Right kidney (tissue), 1 donor: ENCODE data around the gene RPL23.
A peak's percentile ranks its signal among the peaks of the same experiment; 100 is the strongest.

ENCODE experiments used
- DNase-seq: peaks from one replicate; pipeline ENCODE4 v3.0.0-alpha.2; 2016

The RPL23 gene

DNA sequence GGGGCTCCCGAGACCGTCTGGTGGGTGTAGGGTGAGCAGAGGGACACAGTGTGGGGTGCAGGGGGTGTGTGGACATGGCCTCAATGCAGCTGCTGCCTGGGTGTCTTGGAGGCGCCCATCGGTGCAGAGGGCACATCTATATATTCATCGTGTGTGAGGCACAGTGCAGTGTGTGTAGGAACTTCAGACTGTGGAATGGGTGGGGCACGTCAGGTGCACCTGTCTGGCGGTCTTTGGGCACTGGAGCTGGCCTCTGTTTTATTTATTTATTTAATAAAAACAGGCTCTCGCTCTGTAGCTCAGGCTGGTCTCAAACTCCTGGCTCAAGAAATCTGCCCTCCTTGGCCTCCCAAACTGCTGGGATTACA lies 33.1 kb upstream of the RPL23 start:
- no peak for DNase-seq

DNA sequence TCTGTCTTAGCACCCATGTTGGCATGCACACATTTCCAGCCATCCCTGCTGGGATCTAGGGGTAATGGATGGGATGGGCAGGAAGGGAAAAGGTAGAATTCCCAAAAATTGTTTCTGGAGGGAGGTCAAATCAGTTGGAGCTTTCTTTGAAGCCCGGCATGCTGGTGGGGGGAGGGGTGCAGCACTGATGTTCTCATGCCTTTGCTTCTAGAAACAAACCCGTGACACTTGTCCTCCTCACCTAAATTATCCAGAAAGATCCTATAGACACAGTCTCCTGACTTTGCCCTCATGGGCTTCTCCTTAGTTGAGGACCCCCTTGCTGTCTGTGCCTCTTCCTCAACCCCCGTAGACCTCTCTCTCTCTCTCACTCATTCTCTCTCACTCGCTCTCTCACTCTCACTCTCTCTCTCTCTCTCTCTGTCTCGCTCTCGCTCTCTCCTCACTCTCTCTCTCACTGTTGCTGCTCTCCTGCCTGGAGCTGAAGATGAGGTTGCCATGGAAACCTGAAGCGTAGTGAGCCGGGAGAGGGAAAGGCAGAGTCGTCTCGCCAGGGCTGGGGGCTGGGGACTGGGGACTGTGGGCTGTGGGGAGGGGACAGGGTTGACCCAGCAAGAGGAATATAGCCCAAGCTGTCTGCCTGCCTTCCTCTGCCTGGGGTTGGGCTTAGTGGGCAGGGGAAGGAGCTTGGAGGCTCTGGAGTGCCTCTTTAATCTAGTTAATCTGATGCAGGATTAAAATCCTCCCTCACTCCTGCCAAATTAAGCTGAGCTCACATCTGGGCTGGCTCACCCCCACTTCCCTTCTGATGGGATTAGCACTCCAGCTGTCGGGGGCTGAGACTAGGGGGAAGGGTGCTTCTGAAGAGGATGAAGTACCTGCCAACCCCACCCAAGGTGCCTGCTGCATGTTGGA lies 32.5 kb upstream of the RPL23 start:
- DNase-seq, result peak; percentile 38

DNA sequence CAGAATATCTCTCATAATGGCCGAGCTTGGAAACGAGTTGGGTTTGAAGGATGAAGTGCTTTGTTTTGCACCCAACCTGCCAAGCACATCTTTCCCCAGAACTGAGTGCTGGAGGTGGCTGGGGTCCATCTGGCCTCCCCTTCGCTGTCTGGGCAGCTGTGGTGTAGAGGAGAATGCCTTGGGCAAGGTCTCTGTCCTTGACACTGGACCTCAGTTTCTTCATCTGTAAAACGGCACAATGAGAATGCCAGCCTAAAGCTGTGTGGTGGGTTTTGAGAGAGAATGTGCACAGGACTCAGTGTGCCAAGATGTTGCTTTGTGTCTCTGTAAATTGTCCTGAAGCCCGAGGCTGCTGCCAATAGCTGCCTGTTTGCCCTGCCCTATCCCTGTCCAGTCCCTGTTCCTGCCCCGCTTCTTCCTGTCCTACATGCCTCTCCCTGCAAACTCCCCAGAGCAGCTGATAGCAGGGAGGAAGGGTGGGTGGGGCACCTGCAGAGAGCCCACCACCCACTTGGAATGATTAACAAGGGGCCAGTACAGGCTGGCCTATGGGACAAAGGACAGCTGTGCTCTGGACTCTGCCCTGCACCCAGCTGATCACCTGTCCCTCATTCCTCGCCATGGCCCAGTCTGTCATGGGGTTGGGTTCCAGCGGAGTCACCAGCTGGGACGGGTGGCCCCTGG lies 31.7 kb upstream of the RPL23 start:
- DNase-seq, result no peak

DNA sequence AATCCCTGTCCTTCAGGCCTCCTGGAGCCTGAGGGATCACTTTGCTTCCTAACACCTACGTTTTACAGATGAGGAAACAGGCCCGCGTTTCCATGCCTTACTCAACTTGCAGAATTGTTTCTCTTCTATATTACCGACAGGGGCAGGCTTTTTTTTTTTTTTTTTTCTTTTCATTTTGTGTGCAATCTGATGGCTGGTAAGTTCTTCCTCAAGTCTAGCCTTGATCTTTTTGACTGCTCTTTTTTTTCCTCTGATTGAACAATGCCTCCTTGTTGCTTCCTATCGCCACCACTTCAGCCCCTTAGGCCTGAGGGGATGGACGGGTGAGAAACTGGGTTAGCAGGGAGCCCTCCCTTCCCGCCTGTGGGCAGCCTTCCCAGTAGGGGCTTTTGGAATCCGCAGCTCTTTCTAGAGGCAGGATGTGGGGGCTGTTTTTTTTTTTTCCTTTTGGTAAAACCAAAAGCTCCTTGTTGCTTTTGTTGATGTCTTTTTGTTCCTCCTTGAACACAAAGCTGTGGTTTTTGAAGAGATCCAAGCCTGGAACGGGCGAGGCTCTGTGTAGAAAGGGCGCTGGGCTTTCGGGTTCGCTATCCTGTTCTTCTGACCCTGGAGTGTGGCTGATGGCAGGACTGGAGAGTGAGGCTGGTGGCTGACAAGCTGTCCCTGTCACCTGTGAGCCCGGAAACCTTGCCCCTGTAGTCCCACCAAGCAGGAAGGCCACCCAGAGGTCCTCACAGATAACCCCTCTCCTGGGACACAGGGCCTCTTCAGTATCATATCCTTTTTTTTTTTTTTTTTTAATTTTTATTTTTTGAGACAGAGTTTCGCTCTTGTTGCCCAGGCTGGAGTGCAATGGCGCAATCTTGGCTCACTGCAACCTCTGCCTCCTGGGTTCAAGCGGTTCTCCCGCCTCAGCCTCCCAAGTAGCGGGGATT lies 30.3 kb upstream of the RPL23 start:
- no peak for DNase-seq

DNA sequence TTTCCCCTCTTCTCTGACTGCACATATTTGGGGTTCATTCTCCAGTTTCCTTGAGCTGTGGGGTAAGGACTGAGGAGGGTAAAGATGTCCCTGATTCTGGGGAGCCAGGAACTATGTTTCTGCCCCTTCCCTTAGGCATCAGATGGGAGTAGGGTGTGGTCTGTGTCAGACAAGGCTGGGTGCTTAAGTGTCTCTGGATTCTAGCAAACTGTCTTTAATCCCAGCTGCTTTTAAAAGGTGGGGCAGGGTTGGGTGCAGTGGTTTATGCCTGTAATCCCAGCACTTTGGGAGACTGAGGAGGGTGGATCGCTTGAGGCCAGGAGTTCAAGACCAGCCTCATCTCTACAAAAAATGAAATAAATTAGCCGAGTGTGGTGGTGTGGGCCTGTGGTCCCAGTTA lies 29.3 kb upstream of the RPL23 start:
- no peak for DNase-seq

DNA sequence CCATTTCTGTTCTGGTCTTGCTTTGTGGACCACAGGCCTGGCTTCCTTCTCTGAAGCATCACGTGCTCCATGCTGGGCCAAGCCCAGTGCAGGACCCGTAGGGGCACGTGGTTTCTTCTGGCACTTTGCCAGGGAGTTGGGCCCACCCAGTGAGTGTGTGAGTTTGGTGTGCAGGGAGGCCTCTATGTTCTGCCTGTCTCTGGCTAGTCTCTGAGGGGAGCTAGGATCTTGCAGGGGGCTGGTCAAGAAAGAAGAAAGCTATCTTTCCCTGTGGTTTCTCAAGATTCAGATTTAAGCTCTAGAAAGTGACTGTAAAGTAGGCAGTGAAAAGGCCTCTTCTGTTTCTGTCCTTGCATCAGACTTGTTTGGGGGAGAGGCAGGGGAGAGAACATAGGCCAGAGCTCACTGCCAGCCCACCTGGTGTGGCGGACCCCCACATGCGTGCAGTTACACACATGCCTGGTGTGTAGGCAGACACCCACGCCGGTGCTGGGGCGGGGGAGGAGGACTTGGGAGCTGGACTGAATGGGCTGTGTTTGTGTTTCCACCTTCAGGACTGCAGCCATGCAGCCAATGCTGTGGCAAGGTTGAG lies 28.2 kb upstream of the RPL23 start:
- DNase-seq, result peak; percentile 58

DNA sequence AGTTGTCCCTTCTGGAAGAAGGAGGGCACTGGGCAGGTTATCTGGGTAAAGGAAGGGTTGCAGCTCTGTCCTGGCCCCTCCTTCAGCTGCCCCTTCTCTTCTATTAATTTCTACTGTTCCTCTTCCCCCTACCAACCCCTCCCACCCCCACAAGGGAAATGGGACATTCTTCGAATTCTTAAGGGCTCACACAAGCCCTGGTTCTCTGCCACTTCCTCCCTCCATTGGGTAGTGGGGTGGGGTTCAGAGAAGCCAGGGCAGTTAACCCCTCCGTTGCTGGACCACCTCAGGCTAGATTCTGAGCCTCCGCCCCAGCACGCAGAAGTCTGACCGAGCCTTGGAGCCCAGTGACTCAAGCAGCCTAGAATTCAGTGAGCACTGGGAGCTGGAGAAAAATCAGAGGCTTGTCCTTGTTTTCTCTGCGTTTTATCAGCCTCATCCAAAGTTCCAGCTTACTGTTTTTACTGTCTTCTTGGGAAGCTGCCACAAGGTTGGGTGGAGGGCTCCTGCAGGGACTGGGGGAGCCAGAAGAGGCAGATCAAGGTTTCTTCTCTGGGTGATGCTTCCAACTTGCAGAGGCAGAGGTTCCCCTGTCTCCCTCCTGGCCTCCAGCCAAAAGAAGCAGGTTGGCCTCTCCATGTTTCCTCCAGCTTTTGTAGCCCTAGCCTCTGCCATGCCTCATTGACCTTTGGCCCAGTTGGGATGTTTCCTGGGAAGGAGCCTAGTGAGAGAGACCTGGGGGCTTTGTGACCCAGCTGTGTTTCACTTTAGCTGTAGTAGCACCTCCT lies 26.6 kb upstream of the RPL23 start:
- DNase-seq, result peak; percentile 50

DNA sequence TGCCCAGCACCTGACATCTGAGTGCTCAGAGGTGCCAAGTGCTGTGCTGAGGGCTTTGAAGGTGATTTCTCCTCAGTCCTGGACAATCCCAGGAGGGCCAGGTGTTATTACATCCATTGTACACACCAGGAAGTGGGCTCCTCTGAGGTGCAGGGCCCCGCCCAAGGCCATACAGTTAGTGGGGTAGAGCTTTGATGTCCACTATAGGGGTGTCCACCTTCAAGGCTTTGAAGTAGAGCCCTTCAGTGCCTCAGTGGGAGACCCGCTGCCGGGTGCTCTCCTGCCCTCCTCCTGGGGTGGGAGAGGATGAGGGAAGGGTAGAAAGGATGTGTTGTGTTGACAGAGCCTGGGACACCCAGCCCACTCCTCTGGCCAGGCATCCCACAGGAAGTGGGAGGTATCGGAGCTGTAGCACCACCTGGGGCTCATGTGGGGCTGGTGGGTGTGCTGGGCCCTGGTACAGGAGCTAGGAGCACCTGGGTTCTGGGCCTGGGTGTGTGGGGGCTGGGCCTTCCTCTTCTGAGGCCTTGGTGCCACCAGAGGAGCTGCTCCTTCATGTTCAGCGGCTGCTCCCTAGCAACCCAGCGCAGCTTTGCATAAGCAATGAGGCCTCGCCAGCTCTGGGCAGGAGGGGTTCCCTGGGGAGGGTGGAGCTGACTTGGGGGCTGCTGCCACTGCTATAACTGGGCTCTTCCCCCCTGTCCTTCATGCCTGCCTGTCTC lies 23.8 kb upstream of the RPL23 start:
- DNase-seq, result no peak

DNA sequence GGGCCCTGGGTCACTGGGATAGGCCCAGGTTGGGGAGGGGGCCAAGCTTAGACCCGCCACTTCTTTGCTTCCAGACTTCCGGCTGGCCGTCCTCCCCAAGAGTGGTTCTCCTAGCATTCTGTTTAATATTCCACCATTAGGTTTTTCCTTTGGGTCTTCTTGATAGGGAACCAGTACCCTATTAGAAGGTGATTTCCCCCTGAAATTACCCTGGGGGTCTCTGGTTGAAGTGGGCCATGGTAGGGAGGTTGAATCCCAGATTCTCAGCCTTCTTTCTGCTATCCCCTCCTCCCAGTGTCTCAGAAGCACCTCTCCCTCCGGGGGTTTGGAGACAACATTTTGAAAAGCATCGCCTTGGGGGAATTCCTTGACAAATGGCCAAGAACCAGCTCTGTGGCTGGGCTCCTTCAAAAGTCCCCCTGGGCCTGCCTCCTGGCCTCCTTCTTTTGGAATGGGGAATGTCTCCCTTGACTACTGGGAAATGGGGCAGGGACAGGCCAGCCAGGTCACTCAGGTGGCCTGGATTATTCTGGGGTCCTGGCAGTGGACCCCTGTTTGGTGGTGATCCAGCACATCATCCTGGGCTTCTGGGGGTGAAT lies 22.1 kb upstream of the RPL23 start:
- no peak for DNase-seq

DNA sequence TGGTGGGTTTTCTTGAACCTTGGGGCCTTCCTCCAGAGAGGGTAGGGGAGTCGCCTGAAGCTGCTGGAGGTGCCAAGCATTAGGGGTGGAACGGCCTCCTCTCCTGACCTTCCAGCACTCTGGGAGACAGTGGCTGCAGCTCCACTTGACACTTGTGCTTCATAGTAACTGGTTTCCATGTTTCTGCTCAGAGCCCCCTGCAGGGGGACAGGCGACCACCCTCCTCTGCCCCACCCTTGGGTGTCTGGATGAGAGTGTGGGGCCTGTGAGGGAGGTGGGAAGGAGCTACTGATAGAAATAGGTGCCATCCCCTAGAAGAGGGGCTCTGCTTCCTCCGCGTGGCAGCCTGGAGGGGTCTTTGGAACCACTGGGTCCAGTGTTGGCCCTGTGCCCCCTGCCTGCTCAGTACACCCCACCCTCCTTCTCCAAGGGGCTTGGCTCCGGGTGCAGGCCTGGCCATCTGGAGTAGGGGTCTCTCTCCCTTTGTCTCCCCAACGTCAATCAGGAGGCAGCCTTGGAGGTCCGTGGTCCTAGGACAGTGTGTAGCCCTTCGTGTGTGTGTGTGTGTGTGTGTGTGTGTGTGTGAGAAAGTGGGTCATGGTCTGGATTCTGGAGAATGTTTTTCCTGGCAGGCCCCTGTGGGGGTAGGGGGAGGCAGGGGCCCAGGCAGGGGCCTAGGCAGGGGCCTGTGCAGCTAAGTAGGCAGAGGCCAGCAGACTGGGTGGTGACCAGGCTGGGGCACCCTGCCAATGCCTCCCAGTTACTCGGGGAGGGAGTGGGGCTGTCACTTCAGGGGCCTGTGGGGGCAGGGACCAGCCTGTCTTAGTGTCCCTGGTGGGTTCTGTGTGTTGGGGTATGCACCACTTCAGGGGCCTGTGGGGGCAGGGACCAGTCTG lies 21.2 kb upstream of the RPL23 start:
- no peak for DNase-seq

DNA sequence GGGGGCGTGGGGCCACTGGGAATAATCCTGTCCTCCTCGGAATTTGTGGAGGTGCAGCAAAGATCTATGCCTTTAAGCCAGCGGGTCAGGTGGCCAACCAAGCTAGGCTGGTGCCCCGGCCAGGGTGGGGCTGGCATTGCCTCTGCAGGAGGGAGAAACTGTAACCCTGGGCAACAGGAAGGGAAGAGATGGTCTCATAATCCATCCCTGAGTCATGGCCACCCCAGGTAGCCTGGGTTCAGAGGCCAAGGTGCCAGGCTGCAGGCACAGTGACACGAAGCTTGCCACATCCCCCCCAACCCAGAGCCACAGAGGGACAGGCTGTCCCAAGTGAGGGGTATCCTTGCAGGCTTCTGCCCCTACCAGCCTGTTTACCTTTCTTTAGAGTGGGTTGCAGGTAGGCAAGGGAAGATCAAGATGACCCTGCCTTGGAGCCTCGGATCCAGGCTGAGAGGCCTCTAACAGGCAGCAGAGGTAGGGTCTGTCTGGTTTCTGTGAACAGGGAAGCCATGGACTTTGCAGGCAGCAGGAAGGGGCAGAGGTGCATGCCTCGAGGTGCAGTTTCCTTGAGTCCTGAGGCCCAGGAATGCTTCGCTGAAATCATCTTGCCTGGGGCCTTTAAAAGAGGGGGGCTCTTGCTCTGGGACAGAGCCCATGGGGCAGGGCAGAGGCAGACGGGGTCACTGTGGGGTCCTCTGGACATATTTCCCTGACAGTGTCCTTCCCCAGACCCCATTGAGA lies 20.3 kb upstream of the RPL23 start:
- no peak for DNase-seq

DNA sequence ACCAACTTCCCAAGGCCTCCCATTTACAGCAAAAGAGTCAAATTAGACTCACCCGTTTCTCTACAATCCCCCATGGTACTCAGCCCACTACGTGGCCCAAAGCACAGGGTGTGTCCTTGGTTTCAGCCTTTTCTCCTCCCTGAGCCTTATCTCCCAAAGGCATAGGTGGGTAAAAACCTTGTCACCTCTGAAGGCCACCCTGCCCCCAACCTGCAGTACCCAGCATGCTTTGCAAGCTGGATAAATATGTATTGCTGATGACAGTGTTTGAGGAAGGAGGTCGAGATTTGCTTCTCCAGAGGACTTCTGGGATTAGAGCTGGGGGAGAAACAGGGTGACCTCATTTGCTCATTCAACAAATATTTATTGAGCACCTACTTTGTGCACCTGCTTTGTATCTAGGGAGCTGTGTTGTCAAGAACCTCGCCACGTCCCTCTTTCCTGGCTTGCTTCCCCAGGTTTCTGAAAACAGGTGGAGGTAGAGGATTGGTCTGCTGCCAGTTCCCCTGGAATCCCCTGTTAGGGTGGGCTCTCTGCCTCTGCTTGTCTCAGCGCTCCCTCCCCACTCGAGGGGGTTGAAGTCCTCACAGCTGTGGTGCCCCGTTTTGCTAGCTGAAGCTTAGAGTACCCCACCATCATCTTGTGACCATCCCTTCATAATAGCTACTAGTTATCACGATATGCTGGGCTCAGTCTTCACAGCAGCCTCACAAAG lies 19.3 kb upstream of the RPL23 start:
- no peak for DNase-seq

DNA sequence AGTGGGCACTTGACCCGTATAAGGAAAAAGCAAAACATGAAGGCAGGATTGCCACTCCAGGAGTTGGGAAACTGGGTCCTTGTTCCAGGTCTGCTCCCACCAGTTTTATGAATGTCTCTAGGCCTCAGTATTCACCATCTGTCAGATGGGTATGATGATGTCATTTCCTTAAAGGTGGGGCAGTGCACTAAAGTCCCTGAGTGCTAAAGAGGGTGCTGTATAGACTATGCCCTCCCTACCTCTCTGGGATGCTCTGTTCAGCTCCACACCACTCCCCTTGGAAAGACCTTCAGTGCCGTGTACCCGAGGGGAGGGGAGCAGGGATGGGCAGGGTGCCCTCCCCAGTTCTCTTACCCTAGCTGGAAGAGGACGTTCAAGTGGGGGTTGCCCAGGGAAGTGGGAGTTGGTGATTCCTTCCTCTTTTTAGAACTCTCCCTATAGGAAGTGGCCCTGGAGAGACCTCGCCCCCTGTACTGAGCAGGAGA lies 18.5 kb upstream of the RPL23 start:
- DNase-seq, result no peak

DNA sequence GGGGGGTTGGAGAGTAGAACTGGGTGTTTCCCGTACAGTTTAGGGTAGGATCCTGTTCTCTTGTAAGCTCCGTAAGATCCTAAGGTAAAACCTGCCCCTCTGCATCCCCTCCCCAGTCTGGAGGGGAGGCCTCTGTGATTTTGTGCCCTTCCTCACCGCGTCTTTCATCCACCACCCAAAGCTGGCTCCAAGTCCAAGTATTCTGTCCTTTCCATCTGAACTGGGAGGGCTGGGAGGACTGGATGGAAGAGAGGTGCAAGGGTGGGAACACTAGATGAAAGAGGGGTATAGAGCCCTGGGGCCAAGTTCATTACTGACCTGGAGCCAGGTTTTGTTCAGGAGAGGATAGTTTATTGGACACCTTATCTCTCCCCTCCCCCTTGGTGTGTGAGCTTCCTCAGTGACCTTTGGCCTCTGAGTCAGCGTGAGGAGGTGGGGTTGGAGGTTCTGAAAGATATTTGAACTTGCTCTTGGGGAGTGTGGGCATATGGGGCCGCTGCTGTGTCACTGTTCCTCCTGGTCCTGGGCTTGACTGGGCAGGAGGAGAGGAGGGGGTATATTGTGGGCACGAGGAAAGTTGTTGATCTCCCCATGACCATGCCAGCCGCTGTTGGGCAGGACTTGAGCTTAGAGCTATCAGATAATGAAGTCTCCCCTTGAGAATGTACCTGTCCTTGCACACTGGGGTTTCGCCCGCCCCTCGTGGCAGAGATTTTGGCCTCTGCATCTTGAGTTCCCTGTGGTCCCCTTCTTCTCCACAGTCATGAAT lies 17.9 kb upstream of the RPL23 start:
- DNase-seq, result peak; percentile 49

DNA sequence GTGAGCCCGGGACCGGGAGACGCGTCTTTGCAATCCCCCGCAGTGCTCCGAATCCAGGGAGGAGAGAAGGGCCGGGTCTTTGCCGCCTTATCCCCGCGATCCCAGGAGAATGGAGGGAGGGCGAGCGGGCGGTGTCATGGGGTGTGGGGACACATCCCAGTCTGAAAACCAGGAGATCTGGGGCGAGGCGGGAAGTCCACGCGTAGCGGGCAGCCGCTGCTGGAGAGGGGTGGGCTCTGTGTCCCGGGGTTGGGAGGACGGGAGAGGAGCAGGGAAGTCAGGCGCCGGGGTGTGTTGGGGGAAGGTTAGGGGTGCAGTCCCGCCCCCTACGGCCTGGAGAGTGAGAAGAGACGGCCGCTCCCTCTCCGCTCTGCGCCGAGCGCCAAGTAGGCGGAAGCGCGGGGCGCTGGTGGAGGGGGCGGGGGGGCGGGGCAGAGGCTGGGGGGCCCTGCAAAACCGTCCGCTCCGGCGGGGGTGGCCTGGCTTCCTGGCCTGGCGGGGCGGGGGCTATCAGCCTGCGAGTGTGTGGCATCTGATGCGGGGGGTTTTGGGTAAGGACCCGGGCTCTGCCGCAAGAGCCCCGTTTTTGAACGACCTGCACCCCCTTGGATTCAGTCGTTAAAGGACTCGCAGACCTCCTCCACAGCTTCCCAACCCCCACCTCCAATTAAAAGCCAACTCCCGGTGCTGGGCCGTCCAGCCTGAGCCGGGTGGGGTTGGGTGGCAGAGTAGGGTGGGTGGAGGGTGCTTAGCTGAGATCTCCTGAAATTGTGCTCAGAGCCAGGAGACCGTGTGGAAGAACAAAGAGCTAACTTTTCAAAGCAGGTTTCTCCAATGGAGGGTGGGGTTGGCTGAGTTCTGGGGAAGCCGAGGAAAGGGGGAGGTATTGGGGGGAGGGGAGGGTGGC lies 17.0 kb upstream of the RPL23 start:
- peak; percentile 52 for DNase-seq
